Right ventricle myocardium inferior (tissue), 1 donor: ENCODE measurements around the gene LRRC4C. TPM values are rescaled to one million over a fixed set of nuclear protein-coding genes. Genes with fewer than 3 reads are reported as not detected.
"Not testable (repeated sequence)": the region's sequence is repeated elsewhere in the genome, so short reads cannot be mapped to it uniquely, and the experiment has no call there.

Source experiments
- ATAC-seq: fragments of 200-7000 bp; cut with Tn5 transposase; one replicate; pipeline ENCODE4 v1.9.1; 2020; ENCODE audit warnings: mild to moderate bottlenecking, moderate library complexity
- DNase-seq: peaks from one replicate; pipeline ENCODE4 v3.0.0; 2021; ENCODE audit errors: missing footprints
- intact Hi-C: fragments of 100-400 bp; cut with DNase I; formaldehyde crosslinking; loops from one replicate; pipeline ENCODE4 v1.11.0; 2022
- total RNA-seq: library from RNA; stranded (reverse); fragmentation: NEBNext Ultra II Directional; extraction: Animal tissue kit (Norgen Biotek cat#: 25700); gene quantifications from one replicate; pipeline ENCODE4 v1.2.1, GENCODE V29; 2021
- donor health status: DM: no; HTN: yes; CAD: no; lungs with severe emphysema.

The LRRC4C gene
- total RNA-seq, 1 donor from 2014 or later, result 1.0 TPM

DNA sequence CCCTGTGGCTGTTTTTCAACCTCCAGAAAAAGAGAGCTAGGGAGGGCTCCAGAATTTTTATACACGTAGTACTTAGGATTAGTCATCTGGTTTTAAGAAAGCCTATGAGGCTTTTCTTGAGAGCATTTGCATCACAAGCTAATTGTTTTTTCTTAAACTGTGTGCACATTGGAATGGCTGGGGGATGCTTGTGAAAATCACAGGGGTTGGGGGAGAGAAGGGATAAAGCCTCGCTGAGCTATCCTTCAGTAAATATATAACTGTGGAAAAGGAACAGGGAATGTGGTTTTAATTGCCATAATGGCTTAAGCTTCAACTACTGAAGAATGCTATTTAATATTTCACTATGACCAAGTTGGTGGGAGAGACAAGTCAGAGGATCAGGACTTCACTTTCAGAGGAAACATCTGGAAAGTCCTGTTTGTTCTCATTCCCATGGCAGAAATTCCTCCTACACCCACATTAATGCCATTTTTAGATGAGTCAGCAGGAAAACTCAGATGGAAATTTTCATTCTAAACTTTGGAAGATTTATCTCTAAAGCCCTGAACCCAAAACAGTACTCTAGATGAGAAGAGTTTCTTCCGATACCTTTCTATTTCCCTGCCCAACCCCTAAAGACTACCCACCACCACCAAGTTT is 591.3 kb downstream of the LRRC4C start:
- intact Hi-C loops, result no loop called here
- ATAC-seq (no peak), DNase-seq (no peak)

DNA sequence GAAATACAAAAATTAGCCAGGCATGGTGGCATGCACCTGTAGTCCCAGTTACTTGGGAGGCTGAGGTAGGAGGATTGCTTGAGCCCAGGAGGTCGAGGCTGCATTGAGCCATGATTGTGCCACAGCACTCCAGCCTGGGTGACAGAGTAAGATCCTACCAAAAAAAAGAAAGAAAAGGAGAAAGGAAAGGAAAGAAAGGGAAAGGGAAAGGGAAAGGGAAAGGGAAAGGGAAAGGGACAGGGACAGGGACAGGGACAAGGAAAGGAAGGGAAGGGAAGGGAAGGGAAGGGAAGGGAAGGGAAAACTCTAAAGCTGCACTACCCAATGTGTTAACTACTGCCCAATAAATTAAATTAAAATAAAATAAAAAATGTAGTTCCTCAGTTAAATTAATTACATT is 601.7 kb downstream of the LRRC4C start:
- ATAC-seq, DNase-seq, intact Hi-C loops: not testable (repeated sequence)

DNA sequence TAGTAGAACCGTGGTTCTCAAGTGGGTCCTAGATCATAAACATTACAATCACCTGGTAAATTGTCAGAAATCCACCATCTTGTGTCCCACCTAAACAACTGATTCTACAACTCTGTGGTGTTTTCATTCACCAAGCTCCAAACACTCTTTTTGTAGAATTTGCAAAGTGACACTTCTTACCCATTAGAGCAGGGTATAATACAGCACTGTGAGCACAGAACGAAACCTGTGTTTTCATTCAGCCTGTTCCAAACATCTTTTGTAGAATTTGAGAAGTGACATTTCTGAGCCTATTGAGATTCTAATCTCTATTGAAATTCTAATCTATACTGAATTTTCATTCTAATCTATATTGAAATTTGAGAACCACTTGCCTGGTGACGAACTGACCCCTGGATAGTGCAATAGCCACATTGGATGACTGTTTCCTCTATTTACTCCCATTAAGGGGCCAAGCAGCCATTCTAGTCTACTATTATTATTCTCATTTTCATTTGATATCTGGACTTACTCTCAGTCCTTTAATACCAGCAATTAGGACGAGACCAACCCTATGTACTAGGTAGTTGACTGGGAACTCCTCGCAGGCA is 616.6 kb downstream of the LRRC4C start:
- DNase-seq (no peak), ATAC-seq (no peak)
- intact Hi-C loops, result no loop called here

DNA sequence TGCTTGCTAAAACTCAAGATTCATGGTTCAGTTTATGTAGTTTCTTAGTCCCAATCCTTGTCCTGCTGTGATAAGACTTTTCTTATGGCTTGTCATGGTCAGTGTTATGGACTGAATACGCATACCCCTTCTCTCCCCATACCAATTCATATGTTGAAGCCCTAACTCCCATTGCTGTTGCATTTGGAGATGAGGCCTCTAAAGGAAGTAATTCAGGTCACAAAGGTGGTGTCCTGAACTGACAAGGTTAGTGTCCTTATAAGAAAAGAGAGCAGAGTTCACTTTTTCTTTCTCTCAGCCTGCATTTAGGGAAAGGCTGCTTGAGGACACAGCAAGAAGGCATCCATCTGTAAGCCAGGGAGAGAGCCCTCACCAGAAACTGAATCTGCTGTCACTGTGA is 618.2 kb downstream of the LRRC4C start:
- intact Hi-C loops, result no loop called here
- no peak for DNase-seq
- no peak for ATAC-seq

DNA sequence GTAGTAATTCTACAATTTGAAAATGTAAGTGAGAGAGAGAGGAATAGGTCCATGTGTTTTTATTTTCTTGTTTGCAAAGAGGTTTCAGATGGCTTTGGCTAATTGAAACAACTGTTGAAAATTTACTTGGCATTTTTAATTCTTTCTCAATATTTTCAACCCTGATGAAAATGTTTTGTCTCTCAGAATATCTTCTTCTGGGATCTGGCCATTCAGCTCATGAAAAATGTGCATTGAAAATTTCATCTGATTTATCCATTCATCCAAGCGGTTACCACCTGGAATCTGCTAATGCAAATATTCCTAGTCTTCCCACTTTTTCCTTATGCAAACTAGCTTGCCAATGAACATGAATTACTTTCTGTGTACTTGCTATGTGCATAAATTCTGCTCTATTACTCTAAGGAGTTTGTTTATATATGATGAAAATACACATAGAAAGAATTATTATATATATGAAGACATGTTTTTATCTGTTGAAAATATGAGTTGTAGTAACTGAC is 621.2 kb downstream of the LRRC4C start:
- DNase-seq, result no peak
- intact Hi-C loops, result no loop called here
- ATAC-seq, result no peak

DNA sequence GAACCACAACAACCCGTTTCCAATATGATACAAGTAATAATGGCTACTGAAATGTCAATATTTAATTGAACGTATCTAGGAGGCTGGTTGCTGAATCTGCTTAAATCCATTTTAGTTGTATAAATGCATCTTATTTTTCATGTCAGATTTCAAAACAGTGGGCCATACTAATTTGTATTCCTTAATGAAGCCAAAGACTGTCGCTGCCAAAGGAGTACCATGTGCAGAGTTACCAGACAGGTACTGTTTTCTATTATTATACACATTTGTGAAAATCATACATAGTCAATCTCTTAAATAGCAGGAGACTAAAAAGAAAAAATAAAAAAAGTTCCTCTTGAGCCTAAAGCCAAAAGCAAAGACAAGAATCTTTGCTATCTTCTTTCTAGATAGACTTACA is 632.3 kb downstream of the LRRC4C start:
- intact Hi-C loops, result no loop called here

DNA sequence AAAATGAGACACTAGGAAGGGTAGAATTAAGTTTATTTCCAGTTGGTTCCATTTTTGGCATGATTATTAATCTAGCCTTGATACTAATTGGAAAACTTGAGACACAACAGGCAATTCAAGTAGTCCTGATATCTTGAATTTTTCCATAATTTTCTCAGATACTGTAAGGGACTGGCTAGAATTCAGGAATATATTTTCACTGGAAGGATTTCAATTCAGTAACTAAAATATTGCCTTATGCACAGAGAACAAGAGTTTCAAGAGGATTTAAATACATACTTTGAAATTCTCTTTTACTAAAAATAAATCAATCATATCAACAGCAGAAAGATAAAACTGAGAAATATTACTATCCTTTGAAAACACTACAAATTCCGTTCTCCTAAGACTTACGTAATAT is 632.9 kb downstream of the LRRC4C start:
- DNase-seq (no peak), ATAC-seq (no peak)
- intact Hi-C loops, result no loop called here

More for the DNA sequence above, 632.3 kb downstream of the LRRC4C start:
- no peak for DNase-seq
- ATAC-seq, result no peak

DNA sequence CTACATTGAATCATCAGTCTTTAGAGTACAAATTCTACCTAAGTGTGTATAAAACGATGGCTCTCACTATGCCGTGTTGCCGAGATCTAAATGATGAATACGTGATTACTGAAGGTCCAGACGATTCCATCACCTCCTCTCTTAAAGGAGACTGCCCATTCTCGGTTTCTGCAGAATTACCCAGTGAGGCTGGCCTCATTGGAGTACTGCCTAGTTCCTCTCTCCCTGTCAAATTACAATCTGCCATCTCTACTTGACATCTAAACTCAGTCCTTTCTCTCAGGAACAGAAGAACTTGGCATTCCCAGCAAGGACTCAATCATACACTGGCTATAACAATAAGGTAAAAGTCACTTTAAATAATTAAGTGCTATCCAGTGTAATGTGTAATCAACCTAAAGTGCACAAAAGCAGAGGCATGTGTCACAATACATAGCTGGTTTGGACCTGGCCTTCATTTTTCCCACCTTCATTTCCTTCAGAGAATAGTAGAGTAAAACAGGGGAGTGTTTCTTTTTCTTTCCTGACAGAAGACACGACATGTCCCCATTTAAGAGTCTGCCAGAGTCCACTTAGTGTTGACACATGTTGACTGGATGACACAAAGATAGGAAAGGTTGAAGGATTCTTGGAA is 634.1 kb downstream of the LRRC4C start:
- intact Hi-C loops, result no loop called here
- ATAC-seq, result no peak
- DNase-seq, result no peak

DNA sequence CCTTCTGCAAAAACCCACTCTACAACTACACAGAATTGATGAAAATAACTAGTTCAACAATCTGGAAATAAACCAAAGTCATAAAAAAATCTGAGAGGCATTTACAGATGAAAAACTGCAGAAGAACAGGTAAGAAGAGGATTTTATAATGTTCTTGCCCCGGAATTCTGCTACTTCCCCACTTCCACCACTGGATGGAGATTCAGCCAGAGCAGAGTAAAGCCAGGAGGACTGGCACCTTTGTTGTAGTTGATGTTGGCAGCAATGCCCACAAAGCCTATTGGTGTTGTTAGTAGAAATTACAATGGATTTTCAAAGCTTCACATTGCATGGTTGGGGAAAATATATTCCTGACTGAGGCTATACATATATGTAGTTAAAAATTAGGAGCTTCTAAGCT is 640.2 kb downstream of the LRRC4C start:
- DNase-seq, result no peak
- intact Hi-C loops, result no loop called here
- no peak for ATAC-seq

DNA sequence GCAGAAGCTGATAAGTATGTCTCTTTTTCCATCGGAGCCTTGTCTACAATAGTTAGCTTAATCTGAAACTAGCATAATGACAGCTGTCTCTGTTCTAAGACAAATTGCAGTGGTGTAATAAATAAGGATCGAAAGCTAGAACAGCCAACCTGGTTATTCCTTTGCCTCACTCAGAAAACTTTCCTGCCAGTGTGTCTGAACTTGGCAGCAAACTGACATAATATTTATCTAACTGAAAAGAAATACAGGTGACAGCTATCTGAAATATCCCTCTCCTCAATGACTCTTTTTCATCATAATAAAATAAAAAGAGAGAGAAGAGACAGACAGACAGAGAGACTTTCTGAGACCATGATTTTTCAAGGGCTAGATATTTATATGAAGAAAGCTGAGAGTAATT is 642.5 kb downstream of the LRRC4C start:
- intact Hi-C loops, result no loop called here
- no peak for ATAC-seq
- DNase-seq, result no peak

DNA sequence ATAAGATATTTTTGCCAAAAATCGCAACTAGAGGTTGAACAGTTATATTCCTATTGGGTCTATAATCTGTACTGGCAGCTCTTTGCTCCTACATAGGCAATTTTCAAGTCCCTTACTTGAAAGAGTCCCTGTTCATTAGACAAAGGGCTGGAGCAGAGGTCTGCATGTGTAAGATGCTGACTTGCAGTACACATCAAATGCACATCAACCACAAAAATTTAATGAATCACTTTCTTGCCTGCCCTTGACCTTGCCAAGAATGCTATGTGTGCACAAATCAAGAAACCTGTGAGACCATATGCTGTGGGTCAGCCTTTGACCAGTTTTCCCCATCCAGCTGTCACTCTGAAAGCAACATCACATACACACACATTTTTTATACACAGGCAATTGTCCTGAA is 661.5 kb downstream of the LRRC4C start:
- DNase-seq (no peak), ATAC-seq (no peak)

DNA sequence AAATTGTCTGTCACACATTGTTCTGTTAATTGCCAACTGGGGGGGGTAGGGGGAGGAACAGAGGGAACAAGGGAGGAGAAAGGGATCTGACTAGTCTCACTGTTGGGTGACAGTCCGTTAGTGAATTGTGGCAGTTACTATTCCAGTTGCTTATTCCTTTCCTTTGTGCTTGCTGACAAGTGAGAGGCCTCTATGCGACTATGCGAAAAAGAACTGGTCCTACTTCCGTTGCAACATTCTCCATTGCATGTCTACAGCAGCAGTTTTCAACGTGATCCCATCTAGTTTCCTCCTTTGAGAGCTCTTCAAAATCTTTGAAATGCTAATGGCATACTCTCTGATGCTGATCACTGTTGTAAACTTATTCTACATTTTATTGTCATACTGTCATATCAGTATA is 672.2 kb downstream of the LRRC4C start:
- no peak for ATAC-seq
- intact Hi-C loops, result no loop called here
- no peak for DNase-seq

More for the DNA sequence above, 661.5 kb downstream of the LRRC4C start:
- intact Hi-C loops, result no loop called here

DNA sequence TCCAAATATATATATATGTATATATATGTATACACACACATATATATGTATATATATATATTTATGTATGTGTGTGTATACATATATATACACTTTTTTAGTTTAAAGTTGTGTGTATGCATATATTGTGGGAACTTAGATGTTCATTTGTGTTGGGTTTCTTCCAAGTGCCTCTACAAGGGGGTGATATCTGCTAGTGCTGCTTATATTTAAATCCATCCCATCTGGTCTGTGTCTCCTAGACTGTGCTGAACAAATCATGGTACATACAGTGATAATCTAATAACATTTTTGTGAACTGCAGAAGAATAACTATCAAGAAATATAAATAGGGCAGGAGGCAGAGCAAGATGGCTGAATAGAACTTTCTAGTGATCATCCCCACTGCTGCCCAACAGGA is 696.4 kb downstream of the LRRC4C start:
- intact Hi-C loops, result no loop called here
- DNase-seq, result no peak
- ATAC-seq, result no peak

DNA sequence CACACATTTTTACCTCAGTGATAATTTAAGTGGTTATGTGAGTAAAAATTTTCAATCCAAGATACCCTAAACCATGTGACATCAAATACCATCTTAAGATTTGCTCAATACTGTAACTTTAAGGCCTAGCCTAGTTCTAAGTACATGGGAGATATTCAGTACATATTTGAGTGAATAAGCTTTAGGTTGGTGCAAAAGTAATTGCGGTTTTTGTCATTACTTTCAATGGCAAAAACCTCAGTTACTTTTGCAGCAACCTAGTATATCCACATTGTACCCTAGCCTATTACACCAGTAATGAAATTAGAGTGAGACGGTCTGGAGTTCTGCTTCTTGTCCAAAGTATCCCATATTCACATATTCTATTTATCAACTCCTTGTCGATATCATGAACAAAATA is 700.1 kb downstream of the LRRC4C start:
- ATAC-seq (no peak), DNase-seq (no peak)
- intact Hi-C loops, result no loop called here

DNA sequence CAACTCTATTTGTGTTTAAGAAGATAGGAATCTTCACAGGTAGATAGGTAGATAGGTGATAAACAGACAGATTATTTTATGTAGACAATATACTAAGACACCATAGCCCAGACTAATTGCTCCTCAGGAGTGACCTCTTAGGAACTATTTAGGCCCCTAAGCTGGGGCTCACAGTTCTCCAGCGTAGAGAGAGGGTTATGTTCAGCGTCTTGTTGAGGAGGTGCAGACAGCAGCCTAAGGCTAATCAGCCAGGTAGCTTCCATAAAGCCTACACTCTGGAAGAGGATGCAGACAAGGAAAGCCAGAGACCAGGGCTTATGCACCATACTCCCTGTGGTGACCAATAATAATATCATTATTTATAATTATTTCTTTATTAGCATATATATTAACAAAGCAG is 705.2 kb downstream of the LRRC4C start:
- intact Hi-C loops, result no loop called here
- ATAC-seq (no peak), DNase-seq (no peak)

DNA sequence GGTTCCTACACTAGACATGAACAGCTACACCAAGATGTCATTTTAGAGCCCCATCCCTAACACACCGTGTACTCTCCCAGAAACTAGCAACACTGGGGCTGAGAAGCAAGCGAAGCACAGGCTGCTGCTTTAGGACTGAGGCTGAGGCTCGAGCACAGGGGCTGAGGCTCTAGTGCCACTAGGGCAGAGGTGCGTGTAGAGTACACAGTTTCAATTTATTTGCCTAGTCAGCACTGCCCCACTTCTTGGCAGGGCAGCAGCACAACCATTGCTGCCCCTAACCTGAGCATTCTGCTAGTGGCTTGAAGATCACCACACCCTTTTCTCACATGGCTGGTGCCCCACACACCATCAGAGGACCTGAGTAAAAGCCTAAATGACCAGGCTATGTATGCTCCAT is 713.2 kb downstream of the LRRC4C start:
- intact Hi-C loops, result no loop called here
- no peak for ATAC-seq
- no peak for DNase-seq

DNA sequence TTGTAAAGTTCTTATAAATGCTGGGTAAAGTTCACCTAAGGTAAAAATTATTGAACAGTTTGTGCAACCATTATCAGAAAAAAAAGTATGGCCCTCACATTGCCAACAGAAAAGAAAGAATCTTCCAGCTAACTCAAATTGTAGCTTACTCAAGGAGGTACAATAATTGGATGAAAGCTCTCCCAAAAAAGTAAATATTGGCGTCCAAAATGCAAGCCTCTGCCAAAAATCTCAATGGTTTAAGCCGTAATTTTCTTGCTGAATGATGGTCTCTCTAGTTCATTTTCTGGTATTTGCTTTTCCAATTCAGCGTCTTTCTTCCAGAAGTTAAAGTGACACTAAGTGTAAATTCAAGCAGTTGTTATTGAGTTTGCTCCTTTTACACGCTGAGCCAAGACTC is 727.3 kb downstream of the LRRC4C start:
- DNase-seq (no peak), ATAC-seq (no peak)
- intact Hi-C loops, result no loop called here

DNA sequence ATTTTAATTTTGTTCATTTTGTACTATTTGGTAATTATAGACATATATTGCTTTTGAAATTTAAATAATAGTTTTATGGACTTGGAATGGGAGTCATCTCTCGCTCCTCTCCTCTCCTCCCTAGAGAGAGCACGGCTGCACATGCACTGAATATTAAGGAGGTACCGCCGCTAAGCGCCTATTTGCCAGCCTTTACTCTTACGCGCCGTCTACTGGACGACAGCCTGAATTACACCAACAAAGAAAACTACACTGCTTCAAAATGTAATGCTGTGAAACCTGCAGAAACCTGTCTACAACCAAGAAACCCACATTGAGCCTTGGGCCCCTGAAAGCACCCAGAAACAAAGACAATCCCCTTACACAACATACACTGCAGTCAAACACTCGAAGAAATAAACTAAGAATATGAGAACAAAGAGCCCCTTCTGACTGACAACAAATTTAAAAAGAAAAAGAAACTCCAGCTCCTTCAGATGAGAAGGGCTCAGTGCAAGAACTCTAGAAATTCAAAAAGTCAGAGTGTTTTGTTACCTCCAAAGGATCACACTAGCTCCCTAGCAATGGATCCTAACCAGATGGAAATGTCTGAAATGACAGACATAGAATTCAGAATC is 737.2 kb downstream of the LRRC4C start:
- ATAC-seq (no peak), DNase-seq (no peak)
- intact Hi-C loops, result no loop called here

DNA sequence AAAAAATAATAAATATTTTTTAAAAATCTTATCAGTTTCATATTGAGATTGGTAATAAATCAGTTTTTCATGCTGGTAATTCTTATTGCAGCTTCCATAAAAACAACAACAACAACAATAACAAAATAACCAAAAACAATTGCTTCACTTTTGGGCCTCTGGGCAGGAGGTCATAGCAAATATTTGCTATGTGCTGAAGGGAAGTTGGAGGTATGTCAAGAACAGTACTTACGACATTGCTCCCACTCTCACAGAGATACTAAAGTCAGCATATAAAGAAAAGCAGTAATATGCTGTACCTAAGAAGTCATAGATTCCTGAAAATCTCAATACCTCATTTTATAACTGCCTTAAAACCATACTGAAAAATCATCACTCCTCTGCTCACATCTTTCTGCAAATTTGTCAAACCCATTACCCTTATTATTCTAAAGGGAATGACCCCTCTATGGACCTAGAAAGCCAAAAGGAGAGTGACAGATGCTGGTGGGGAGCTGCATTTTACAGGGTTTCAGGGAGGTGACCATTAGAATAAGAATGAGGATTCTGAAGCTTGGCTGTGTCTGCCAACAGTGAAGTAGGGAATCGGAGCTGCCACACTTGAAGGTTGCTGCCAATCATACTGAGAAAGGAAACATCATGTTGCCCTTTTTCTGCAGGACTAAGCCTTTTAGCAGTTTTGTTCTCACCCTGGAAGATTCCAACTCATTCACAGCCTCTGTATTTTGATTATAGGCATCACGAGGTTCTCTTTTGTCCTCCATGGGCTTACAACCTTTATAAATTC is 742.9 kb downstream of the LRRC4C start:
- intact Hi-C loops, result no loop called here
- ATAC-seq, result no peak
- no peak for DNase-seq
